ENCODE data around the gene WNK4.

WNK4 gene

DNA sequence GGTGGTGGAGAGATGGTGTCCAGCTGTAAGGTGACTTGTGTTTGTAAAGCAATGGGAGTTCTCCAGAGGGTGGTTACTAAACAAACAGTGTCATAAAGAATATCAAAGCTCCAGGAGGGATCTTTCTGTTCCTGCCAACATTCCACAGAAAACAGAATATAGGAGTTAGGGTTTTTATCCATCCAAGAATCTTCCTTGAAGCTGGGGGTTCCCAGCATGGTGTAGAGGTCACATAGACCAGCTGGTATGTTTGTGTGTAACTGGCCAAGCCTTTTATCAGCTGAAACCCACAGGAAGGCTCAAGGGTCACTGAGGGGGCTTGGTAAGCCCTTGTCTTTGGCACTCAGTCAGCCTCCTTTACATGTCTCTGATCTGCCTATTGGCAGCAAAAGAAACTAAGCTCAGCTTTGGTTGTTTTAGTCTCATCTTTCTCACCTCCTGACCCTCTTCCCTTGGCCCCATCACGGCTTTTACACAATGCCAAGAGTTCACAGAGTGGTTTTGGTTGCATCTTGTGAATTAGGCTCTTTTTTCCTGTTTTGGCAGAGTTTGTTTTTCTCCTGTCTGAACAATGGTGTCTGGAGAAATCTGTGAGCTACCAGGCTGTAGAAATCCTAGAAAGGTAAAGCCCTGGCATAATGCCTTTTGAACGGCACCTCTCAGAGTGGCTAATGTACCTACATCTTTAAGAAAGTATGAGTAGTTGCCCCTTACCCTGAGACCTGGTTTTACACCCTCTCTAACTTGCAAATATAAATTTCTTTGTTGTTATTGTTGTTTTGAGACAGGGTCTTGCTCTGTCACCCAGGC, 22.9 kb downstream of the WNK4 start:
- no peaks in the 10 kb centered on the region for H3K36me3 ChIP-seq (ENCODE audit: insufficient read depth, low read depth, low read length)
- peaks cover 18% of the 10 kb centered on the region for H3K27me3 ChIP-seq (ENCODE audit: insufficient read depth, low read length)
- no peaks in the 10 kb centered on the region for H3K9me3 ChIP-seq (ENCODE audit: insufficient read depth, low read depth, low read length)
- no peak overlapping the region for H3K4me3 ChIP-seq (ENCODE audit: low read length)
- no peak overlapping the region for H3K9ac ChIP-seq (ENCODE audit: low read depth, low read length)
- no peaks in the 10 kb centered on the region for H3K4me1 ChIP-seq (ENCODE audit: insufficient read depth, low read length)
- no peak overlapping the region for H3K27ac ChIP-seq (ENCODE audit: low read length)

DNA sequence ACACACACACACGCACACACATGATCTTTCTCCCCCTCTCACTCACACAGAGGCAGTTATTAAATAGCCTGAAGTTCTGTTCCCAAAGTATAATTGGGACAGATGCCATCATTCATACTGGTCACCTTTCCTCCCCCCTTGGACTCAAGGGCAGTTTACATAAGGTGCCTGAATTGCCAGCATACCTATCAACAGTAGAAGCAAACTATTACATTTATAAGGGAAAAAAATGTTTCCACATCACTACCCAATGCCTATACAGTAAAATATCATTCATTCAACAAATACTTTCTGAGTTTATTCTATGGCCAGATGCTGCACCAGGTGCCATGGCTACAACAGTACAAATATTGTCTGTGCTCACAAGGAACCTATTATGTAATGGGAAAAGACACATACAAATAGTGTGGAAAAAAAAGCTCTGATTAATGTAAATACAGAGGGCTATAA, 24.5 kb downstream of the WNK4 start:
- H3K4me3 ChIP-seq (ENCODE audit: low read length): no peak overlapping the region
- H3K4me1 ChIP-seq (ENCODE audit: insufficient read depth, low read length): no peaks in the 10 kb centered on the region
- no peak overlapping the region for H3K27ac ChIP-seq (ENCODE audit: low read length)
- H3K9ac ChIP-seq (ENCODE audit: low read depth, low read length): no peak overlapping the region
- H3K9me3 ChIP-seq (ENCODE audit: insufficient read depth, low read depth, low read length): no peaks in the 10 kb centered on the region
- peaks cover 8% of the 10 kb centered on the region for H3K27me3 ChIP-seq (ENCODE audit: insufficient read depth, low read length)
- H3K36me3 ChIP-seq (ENCODE audit: insufficient read depth, low read depth, low read length): no peaks in the 10 kb centered on the region

DNA sequence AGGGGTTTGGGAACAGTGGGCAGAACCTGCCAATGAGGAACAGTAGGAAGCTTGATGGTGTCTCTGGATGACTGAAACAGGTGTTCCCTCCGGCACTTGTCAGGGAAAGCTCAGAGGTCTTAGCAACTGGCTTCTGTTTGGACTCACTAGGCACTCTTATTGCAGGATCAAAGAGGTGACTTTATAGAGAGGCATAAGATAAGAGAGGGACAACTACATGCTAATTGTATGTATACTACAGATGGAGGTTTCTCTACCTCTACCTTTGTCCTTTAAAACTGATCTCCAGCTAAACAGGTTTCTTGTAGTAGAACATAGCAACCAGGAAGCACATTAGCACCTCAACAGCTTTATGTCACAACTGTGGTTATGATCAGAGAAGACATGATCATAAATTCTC, 25.8 kb downstream of the WNK4 start:
- Histone ChIP-seq H3K27ac (ENCODE audit: low read length) (no peak overlapping the region), H3K27me3 (ENCODE audit: insufficient read depth, low read length) (no peaks in the 10 kb centered on the region; the same call in 1 of the 2 replicates), H3K36me3 (ENCODE audit: insufficient read depth, low read depth, low read length) (peaks cover 13% of the 10 kb centered on the region), H3K9me3 (ENCODE audit: insufficient read depth, low read depth, low read length) (no peaks in the 10 kb centered on the region), H3K4me3 (ENCODE audit: low read length) (no peak overlapping the region), H3K4me1 (ENCODE audit: insufficient read depth, low read length) (no peaks in the 10 kb centered on the region), H3K9ac (ENCODE audit: low read depth, low read length) (no peak overlapping the region)

GRCh38 chr17:42809250-42809649, 28.8 kb downstream of the WNK4 start:
- H3K9me3 ChIP-seq (ENCODE audit: insufficient read depth, low read depth, low read length): no peaks in the 10 kb centered on the region
- H3K27me3 ChIP-seq (ENCODE audit: insufficient read depth, low read length): no peaks in the 10 kb centered on the region
- H3K4me3 ChIP-seq (ENCODE audit: low read length): no peak overlapping the region
- H3K27ac ChIP-seq (ENCODE audit: low read length): no peak overlapping the region
- H3K4me1 ChIP-seq (ENCODE audit: insufficient read depth, low read length): no peaks in the 10 kb centered on the region
- no peak overlapping the region for H3K9ac ChIP-seq (ENCODE audit: low read depth, low read length)
- peaks cover 29% of the 10 kb centered on the region for H3K36me3 ChIP-seq (ENCODE audit: insufficient read depth, low read depth, low read length)

DNA sequence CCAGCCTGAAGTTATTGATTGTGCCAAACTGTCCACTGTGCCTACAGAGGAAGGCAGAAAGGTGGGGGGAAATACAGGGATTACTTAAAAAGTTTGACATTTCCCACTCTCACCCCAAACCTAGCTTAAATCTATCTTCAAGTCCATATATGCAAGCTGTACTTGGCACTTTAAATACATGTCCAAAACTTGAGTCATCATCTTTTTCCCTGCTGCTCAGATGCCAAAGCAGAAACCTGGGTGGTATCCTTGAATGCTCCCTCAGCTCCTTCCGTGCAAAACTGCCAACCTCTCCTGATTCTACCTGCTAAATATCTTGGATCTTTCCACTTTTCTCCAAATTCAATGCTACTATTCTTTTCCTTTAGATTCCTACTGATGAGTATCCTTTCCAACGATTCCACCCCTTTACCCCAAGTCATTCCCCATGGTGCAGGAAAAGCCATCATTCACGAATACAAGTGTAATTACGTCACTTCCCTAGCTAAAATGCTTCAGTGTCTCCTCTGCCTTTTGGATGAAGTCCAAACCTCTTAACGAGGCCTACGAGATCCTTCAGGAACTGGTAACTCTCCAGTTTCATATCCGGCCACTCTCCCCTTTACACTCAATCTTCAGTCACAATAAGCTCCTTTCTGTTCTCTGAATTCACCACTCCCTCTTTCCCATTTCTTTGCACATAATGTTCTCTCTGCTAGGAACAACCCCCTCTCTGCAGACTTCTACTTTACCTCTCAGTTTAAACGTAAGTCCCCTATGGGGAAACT, 34.4 kb downstream of the WNK4 start:
- Histone ChIP-seq H3K9me3 (ENCODE audit: insufficient read depth, low read depth, low read length) (no peaks in the 10 kb centered on the region), H3K27me3 (ENCODE audit: insufficient read depth, low read length) (no peaks in the 10 kb centered on the region), H3K9ac (ENCODE audit: low read depth, low read length) (no peak overlapping the region), H3K4me3 (ENCODE audit: low read length) (no peak overlapping the region), H3K27ac (ENCODE audit: low read length) (no peak overlapping the region), H3K4me1 (ENCODE audit: insufficient read depth, low read length) (no peaks in the 10 kb centered on the region), H3K36me3 (ENCODE audit: insufficient read depth, low read depth, low read length) (peaks cover 82% of the 10 kb centered on the region)

GRCh38 chr17:42817866-42818265, 37.5 kb downstream of the WNK4 start:
- no peaks in the 10 kb centered on the region for H3K27me3 ChIP-seq (ENCODE audit: insufficient read depth, low read length)
- H3K4me3 ChIP-seq (ENCODE audit: low read length): no peak overlapping the region
- H3K9me3 ChIP-seq (ENCODE audit: insufficient read depth, low read depth, low read length): no peaks in the 10 kb centered on the region
- H3K36me3 ChIP-seq (ENCODE audit: insufficient read depth, low read depth, low read length): peaks cover 78% of the 10 kb centered on the region
- no peak overlapping the region for H3K27ac ChIP-seq (ENCODE audit: low read length)
- no peaks in the 10 kb centered on the region for H3K4me1 ChIP-seq (ENCODE audit: insufficient read depth, low read length)
- no peak overlapping the region for H3K9ac ChIP-seq (ENCODE audit: low read depth, low read length)

DNA sequence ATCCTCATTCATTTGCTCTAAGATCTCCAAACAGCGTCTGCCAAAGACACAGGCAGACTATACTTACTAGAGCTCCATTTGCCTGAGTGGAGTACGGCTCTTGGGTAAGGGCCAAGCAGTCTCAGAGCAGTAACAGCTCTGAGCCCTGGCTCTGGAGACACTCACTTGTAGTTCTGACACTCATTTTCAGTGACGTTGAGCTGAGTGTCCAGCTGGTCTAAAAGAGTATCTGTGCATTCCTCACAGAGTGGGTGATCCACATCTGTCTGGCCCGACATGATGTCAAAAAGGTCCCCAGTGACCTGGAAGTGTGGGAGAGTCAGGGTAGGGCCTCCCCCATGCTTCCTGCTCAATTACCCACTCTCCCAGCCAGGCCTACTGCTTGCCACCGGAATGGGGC, 38.0 kb downstream of the WNK4 start:
- no peaks in the 10 kb centered on the region for H3K4me1 ChIP-seq (ENCODE audit: insufficient read depth, low read length)
- peaks cover 77% of the 10 kb centered on the region for H3K36me3 ChIP-seq (ENCODE audit: insufficient read depth, low read depth, low read length)
- no peaks in the 10 kb centered on the region for H3K27me3 ChIP-seq (ENCODE audit: insufficient read depth, low read length)
- H3K9ac ChIP-seq (ENCODE audit: low read depth, low read length): no peak overlapping the region
- no peak overlapping the region for H3K27ac ChIP-seq (ENCODE audit: low read length)
- H3K4me3 ChIP-seq (ENCODE audit: low read length): no peak overlapping the region
- no peaks in the 10 kb centered on the region for H3K9me3 ChIP-seq (ENCODE audit: insufficient read depth, low read depth, low read length)

DNA sequence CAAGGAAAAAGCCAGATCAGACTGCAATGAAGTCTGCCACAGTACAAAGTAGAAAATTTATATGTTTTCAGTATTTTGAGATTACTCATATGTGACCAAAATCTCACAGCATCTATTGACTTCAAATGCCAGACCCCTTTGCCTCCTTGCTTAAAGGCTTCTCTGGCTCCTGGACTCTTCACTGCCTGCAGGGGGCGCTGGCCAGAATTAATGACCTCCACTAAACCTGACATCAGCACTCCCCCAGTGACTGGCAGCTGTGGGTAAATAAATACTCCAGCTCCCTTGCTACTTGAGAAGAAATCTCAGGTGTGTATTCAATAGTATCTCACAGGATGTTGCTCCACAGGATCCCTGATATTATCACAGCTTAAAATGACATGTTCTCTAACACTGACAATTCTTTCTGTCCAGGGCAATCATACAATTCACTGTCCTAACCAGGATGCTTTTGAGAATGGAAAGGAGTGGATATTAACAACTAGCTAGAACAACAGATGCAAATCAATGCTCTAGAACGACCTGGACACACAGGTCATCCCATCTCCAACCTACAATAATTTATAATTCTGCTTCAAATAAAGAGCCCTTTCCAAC, 39.6 kb downstream of the WNK4 start:
- Histone ChIP-seq H3K27me3 (ENCODE audit: insufficient read depth, low read length) (no peaks in the 10 kb centered on the region), H3K4me3 (ENCODE audit: low read length) (no peak overlapping the region), H3K4me1 (ENCODE audit: insufficient read depth, low read length) (no peaks in the 10 kb centered on the region), H3K9ac (ENCODE audit: low read depth, low read length) (no peak overlapping the region), H3K9me3 (ENCODE audit: insufficient read depth, low read depth, low read length) (no peaks in the 10 kb centered on the region), H3K36me3 (ENCODE audit: insufficient read depth, low read depth, low read length) (peaks cover 61% of the 10 kb centered on the region), H3K27ac (ENCODE audit: low read length) (no peak overlapping the region)

GRCh38 chr17:42821176-42821575, 40.8 kb downstream of the WNK4 start:
- no peaks in the 10 kb centered on the region for H3K9me3 ChIP-seq (ENCODE audit: insufficient read depth, low read depth, low read length)
- H3K4me1 ChIP-seq (ENCODE audit: insufficient read depth, low read length): no peaks in the 10 kb centered on the region
- no peak overlapping the region for H3K9ac ChIP-seq (ENCODE audit: low read depth, low read length)
- H3K36me3 ChIP-seq (ENCODE audit: insufficient read depth, low read depth, low read length): peaks cover 50% of the 10 kb centered on the region
- no peak overlapping the region for H3K4me3 ChIP-seq (ENCODE audit: low read length)
- H3K27ac ChIP-seq (ENCODE audit: low read length): no peak overlapping the region
- no peaks in the 10 kb centered on the region for H3K27me3 ChIP-seq (ENCODE audit: insufficient read depth, low read length)

GRCh38 chr17:42827472-42827871, 47.1 kb downstream of the WNK4 start:
- Histone ChIP-seq H3K9ac (ENCODE audit: low read depth, low read length) (no peak overlapping the region), H3K27me3 (ENCODE audit: insufficient read depth, low read length) (peaks cover 18% of the 10 kb centered on the region), H3K36me3 (ENCODE audit: insufficient read depth, low read depth, low read length) (no peaks in the 10 kb centered on the region), H3K4me3 (ENCODE audit: low read length) (no peak overlapping the region), H3K4me1 (ENCODE audit: insufficient read depth, low read length) (no peaks in the 10 kb centered on the region; the same call in 1 of the 2 replicates), H3K9me3 (ENCODE audit: insufficient read depth, low read depth, low read length) (no peaks in the 10 kb centered on the region), H3K27ac (ENCODE audit: low read length) (no peak overlapping the region)

GRCh38 chr17:42830971-42831370, 50.6 kb downstream of the WNK4 start:
- Histone ChIP-seq H3K4me1 (ENCODE audit: insufficient read depth, low read length) (peaks cover 4% of the 10 kb centered on the region; the same call in 1 of the 2 replicates), H3K9me3 (ENCODE audit: insufficient read depth, low read depth, low read length) (no peaks in the 10 kb centered on the region), H3K4me3 (ENCODE audit: low read length) (no peak overlapping the region), H3K36me3 (ENCODE audit: insufficient read depth, low read depth, low read length) (peaks cover 14% of the 10 kb centered on the region), H3K9ac (ENCODE audit: low read depth, low read length) (no peak overlapping the region), H3K27ac (ENCODE audit: low read length) (no peak overlapping the region), H3K27me3 (ENCODE audit: insufficient read depth, low read length) (peaks cover 18% of the 10 kb centered on the region)

Measured in iPS-20b (cell line).